ENCODE data around the gene ZBTB26. TPM values are rescaled to one million over a fixed set of nuclear protein-coding genes. Genes with fewer than 3 reads are reported as not detected.
"Not testable (repeated sequence)": the region's sequence is repeated elsewhere in the genome, so short reads cannot be mapped to it uniquely, and the experiment has no call there.

Gene ZBTB26
- total and polyA plus RNA-seq, 9 donors, result 6.2 to 8.0 (median 7.4) TPM

DNA sequence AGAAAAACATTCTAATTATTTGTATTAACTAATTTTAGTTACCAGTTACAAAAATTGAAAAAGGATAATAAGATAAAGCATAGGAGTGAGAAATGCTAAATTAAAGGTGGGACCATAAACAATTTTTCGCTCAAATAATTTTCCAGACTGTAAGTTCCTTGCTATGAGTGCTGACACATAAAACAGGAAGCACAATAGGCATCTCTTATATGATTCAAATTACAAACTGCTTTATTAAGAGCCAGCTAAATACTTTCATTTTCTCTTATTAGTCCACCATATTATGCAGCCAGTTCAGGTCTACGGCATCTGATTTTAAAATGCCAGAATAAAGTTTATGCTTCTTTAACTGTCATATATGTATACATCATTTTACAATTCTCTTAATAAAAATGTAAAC, 30.5 kb downstream of the ZBTB26 start:
- H3K36me3 ChIP-seq (ENCODE audit: control insufficient read depth, insufficient read depth, low read length), result peaks cover 7% of the 10 kb centered on the region
- no CpG with 5 or more reads among the region's 2 CpGs for WGBS (ENCODE audit: insufficient coverage)
- H3K4me1 ChIP-seq (ENCODE audit: control insufficient read depth, insufficient read depth, low read length), result no peaks in the 10 kb centered on the region
- H3K27ac ChIP-seq (ENCODE audit: low read length), result no peak overlapping the region
- H3K4me3 ChIP-seq (ENCODE audit: low read length), result no peak overlapping the region
- H3K27me3 ChIP-seq (ENCODE audit: control insufficient read depth, insufficient read depth, low read length), result no peaks in the 10 kb centered on the region
- H3K9me3 ChIP-seq (replicated peaks; ENCODE audit: control insufficient read depth, low read depth, low read length), result no peaks in the 10 kb centered on the region
- DNase-seq, result no peak

DNA sequence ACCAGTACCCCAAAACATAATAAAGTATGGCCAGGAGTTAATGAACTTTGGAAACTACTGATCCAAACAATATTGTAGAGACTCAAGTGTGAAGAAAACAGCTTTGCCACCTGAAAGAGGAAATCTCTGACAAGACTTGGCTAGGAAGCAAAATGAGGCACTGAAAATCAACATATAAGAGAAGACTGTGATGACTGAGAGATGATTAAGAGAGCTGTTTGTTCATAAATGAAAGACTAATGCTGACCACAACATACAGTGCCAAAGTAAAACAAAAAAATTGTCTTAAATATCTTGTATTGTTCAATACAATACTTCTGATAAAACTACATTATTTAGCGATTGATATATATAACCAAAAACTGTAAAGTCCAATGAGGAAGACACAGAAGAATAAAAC, 33.3 kb downstream of the ZBTB26 start:
- peaks cover 10% of the 10 kb centered on the region for H3K36me3 ChIP-seq (ENCODE audit: control insufficient read depth, insufficient read depth, low read length)
- H3K4me1 ChIP-seq (ENCODE audit: control insufficient read depth, insufficient read depth, low read length), result no peaks in the 10 kb centered on the region
- H3K27ac ChIP-seq (ENCODE audit: low read length), result no peak overlapping the region
- H3K4me3 ChIP-seq (ENCODE audit: low read length), result no peak overlapping the region
- no CpG with 5 or more reads among the region's 1 CpG for WGBS (ENCODE audit: insufficient coverage)
- no peaks in the 10 kb centered on the region for H3K27me3 ChIP-seq (ENCODE audit: control insufficient read depth, insufficient read depth, low read length)
- H3K9me3 ChIP-seq (replicated peaks; ENCODE audit: control insufficient read depth, low read depth, low read length), result no peaks in the 10 kb centered on the region
- DNase-seq, result no peak

DNA sequence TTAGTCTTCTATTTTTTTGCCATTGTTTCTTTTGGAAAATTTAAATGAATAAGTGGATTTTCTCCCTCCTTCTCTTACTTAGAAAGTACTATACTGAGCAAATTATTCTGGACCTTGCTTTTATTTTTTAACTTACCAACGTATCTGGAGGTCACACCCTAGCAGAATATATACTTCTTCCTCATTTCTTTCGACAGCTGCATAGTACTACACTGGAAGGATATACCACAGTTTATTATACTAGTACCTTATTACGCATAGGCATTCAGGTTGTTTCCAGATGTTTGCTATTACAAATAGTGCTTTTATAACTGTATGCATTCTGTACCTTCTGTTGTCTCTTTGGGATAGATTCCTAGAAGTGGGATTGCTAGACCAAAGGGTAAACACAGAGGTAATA, 42.8 kb downstream of the ZBTB26 start:
- Histone ChIP-seq H3K27me3 (ENCODE audit: control insufficient read depth, insufficient read depth, low read length) (no peaks in the 10 kb centered on the region), H3K36me3 (ENCODE audit: control insufficient read depth, insufficient read depth, low read length) (peaks cover 22% of the 10 kb centered on the region), H3K27ac (ENCODE audit: low read length) (no peak overlapping the region), H3K4me1 (ENCODE audit: control insufficient read depth, insufficient read depth, low read length) (no peaks in the 10 kb centered on the region), H3K4me3 (ENCODE audit: low read length) (no peak overlapping the region), H3K9me3 (replicated peaks; ENCODE audit: control insufficient read depth, low read depth, low read length) (no peaks in the 10 kb centered on the region)
- WGBS (ENCODE audit: insufficient coverage), result no CpG with 5 or more reads among the region's 3 CpGs
- no peak for DNase-seq

- no peaks in the 10 kb centered on the region for H3K4me1 ChIP-seq (ENCODE audit: control insufficient read depth, insufficient read depth, low read length)
- H3K27me3 ChIP-seq (ENCODE audit: control insufficient read depth, insufficient read depth, low read length), result no peaks in the 10 kb centered on the region
- no peak overlapping the region for H3K4me3 ChIP-seq (ENCODE audit: low read length)
- peaks cover 41% of the 10 kb centered on the region for H3K36me3 ChIP-seq (ENCODE audit: control insufficient read depth, insufficient read depth, low read length)
- WGBS (ENCODE audit: insufficient coverage), result 100% methylated on average over 1 of the region's 2 CpGs
- no peaks in the 10 kb centered on the region for H3K9me3 ChIP-seq (replicated peaks; ENCODE audit: control insufficient read depth, low read depth, low read length)
- no peak overlapping the region for H3K27ac ChIP-seq (ENCODE audit: low read length)
- DNase-seq, result no peak
Measured at GRCh38 chr9:122883125-122883524, 48.2 kb downstream of the ZBTB26 start.

- Histone ChIP-seq H3K36me3 (ENCODE audit: control insufficient read depth, insufficient read depth, low read length) (peaks cover 58% of the 10 kb centered on the region), H3K4me1 (ENCODE audit: control insufficient read depth, insufficient read depth, low read length) (no peaks in the 10 kb centered on the region), H3K27me3 (ENCODE audit: control insufficient read depth, insufficient read depth, low read length) (no peaks in the 10 kb centered on the region), H3K27ac (ENCODE audit: low read length) (no peak overlapping the region), H3K9me3 (replicated peaks; ENCODE audit: control insufficient read depth, low read depth, low read length) (no peaks in the 10 kb centered on the region), H3K4me3 (ENCODE audit: low read length) (no peak overlapping the region)
- no CpG with 5 or more reads among the region's 2 CpGs for WGBS (ENCODE audit: insufficient coverage)
- no peak for DNase-seq
Measured at GRCh38 chr9:122879443-122879842, 51.9 kb downstream of the ZBTB26 start.

GRCh38 chr9:122875523-122875922, 55.8 kb downstream of the ZBTB26 start:
- H3K27me3 ChIP-seq (ENCODE audit: control insufficient read depth, insufficient read depth, low read length), result no peaks in the 10 kb centered on the region
- 92% methylated on average over 1 of the region's 1 CpG for WGBS (ENCODE audit: insufficient coverage)
- DNase-seq, result no peak
- peaks cover 55% of the 10 kb centered on the region for H3K36me3 ChIP-seq (ENCODE audit: control insufficient read depth, insufficient read depth, low read length)
- no peak overlapping the region for H3K4me3 ChIP-seq (ENCODE audit: low read length)
- no peak overlapping the region for H3K27ac ChIP-seq (ENCODE audit: low read length)
- H3K4me1 ChIP-seq (ENCODE audit: control insufficient read depth, insufficient read depth, low read length), result no peaks in the 10 kb centered on the region
- no peaks in the 10 kb centered on the region for H3K9me3 ChIP-seq (replicated peaks; ENCODE audit: control insufficient read depth, low read depth, low read length)

DNA sequence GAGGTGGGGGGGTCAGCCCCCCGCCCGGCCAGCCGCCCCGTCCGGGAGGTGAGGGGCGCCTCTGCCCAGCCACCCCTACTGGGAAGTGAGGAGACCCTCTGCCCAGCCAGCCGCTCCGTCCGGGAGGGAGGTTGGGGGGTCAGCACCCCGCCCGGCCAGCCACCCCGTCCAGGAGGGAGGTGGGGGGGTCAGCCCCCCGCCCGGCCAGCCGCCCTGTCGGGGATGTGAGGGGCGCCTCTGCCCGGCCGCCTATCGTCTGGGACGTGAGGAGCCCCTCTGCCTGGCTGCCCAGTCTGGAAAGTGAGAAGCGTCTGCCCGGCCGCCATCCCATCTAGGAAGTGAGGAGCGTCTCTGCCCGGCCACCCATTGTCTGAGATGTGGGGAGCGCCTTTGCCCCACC, 64.0 kb downstream of the ZBTB26 start:
- not testable (repeated sequence) for H3K4me3 ChIP-seq (ENCODE audit: low read length); DNase-seq; H3K27me3 ChIP-seq (ENCODE audit: control insufficient read depth, insufficient read depth, low read length); H3K9me3 ChIP-seq (replicated peaks; ENCODE audit: control insufficient read depth, low read depth, low read length); H3K4me1 ChIP-seq (ENCODE audit: control insufficient read depth, insufficient read depth, low read length); H3K27ac ChIP-seq (ENCODE audit: low read length)
- H3K36me3 ChIP-seq (ENCODE audit: control insufficient read depth, insufficient read depth, low read length), result peaks cover 23% of the 10 kb centered on the region
- no CpG with 5 or more reads among the region's 27 CpGs for WGBS (ENCODE audit: insufficient coverage)

GRCh38 chr9:122866079-122866478, 65.2 kb downstream of the ZBTB26 start:
- H3K4me1 ChIP-seq (ENCODE audit: control insufficient read depth, insufficient read depth, low read length), result no peaks in the 10 kb centered on the region
- no peaks in the 10 kb centered on the region for H3K9me3 ChIP-seq (replicated peaks; ENCODE audit: control insufficient read depth, low read depth, low read length)
- WGBS (ENCODE audit: insufficient coverage), result no CpG with 5 or more reads among the region's 5 CpGs
- no peaks in the 10 kb centered on the region for H3K27me3 ChIP-seq (ENCODE audit: control insufficient read depth, insufficient read depth, low read length)
- H3K27ac ChIP-seq (ENCODE audit: low read length), result no peak overlapping the region
- no peak overlapping the region for H3K4me3 ChIP-seq (ENCODE audit: low read length)
- DNase-seq, result no peak
- peaks cover 18% of the 10 kb centered on the region for H3K36me3 ChIP-seq (ENCODE audit: control insufficient read depth, insufficient read depth, low read length)

Other genes starting within 250 kb of the ZBTB26 start
- not detected for gene OR1L4, start 207.5 kb downstream of the ZBTB26 start, total RNA-seq
- gene OR1L4, start 207.5 kb downstream of the ZBTB26 start, polyA plus RNA-seq (ENCODE audit: insufficient read depth in 1 of 8, insufficient read length in 8 of 8, low replicate concordance in 1 of 8), result not detected
- not detected for gene OR1L6, start 189.2 kb downstream of the ZBTB26 start, total RNA-seq
- not detected for gene OR1L6, start 189.2 kb downstream of the ZBTB26 start, polyA plus RNA-seq (ENCODE audit: insufficient read depth in 1 of 8, insufficient read length in 8 of 8, low replicate concordance in 1 of 8)
- not detected for gene OR5C1, start 142.6 kb downstream of the ZBTB26 start, total RNA-seq
- gene OR5C1, start 142.6 kb downstream of the ZBTB26 start, polyA plus RNA-seq (ENCODE audit: insufficient read depth in 1 of 8, insufficient read length in 8 of 8, low replicate concordance in 1 of 8), result not detected
- not detected for gene OR1K1, start 131.4 kb downstream of the ZBTB26 start, total RNA-seq
- not detected for gene OR1K1, start 131.4 kb downstream of the ZBTB26 start, polyA plus RNA-seq (ENCODE audit: insufficient read depth in 1 of 8, insufficient read length in 8 of 8, low replicate concordance in 1 of 8)
- 18.0 TPM for gene PDCL, start 102.9 kb downstream of the ZBTB26 start, total RNA-seq
- gene PDCL, start 102.9 kb downstream of the ZBTB26 start, polyA plus RNA-seq (ENCODE audit: insufficient read depth in 1 of 8, insufficient read length in 8 of 8, low replicate concordance in 1 of 8), result 10 to 100 TPM; 15.2 to 24.2 (median 18.5) TPM
- gene RC3H2, start 26.2 kb downstream of the ZBTB26 start, total RNA-seq, result 40.4 TPM
- gene RC3H2, start 26.2 kb downstream of the ZBTB26 start, polyA plus RNA-seq (ENCODE audit: insufficient read depth in 1 of 8, insufficient read length in 8 of 8, low replicate concordance in 1 of 8), result 10 to 100 TPM; 18.0 to 30.9 (median 27.6) TPM
- gene ZBTB6, start 18.2 kb downstream of the ZBTB26 start, total RNA-seq, result 9.0 TPM
- gene ZBTB6, start 18.2 kb downstream of the ZBTB26 start, polyA plus RNA-seq (ENCODE audit: insufficient read depth in 1 of 8, insufficient read length in 8 of 8, low replicate concordance in 1 of 8), result 10 to 100 TPM in 3 of 8 donors, 1 to 10 TPM in 5; 7.8 to 11.7 (median 9.8) TPM
- gene RABGAP1, start 9.5 kb upstream of the ZBTB26 start, total RNA-seq, result 30.2 TPM
- 10 to 100 TPM; 29.6 to 40.5 (median 31.7) TPM for gene RABGAP1, start 9.5 kb upstream of the ZBTB26 start, polyA plus RNA-seq (ENCODE audit: insufficient read depth in 1 of 8, insufficient read length in 8 of 8, low replicate concordance in 1 of 8)
- gene GPR21, start 102.2 kb upstream of the ZBTB26 start, total RNA-seq, result 0.66 TPM
- gene GPR21, start 102.2 kb upstream of the ZBTB26 start, polyA plus RNA-seq (ENCODE audit: insufficient read depth in 1 of 8, insufficient read length in 8 of 8, low replicate concordance in 1 of 8), result under 1 TPM in 4 of 8 donors, not detected in 4; 0.24 to 0.54 (median 0.38) TPM

Measured in muscle of leg (tissue), 11 donors.